Subcutaneous preadipocyte (primary cell): ENCODE results near the gene MYO1F. TPM values are rescaled to one million over a fixed set of nuclear protein-coding genes. Genes with fewer than 3 reads are reported as not detected.

Experiments
- total RNA-seq: library from RNA; depleted of rRNA; stranded (reverse); fragments of >200 nt; gene quantifications from 2 replicates; pipeline ENCODE4 v1.2.3, GENCODE V29; 2012

MYO1F gene
- 0.20 and 0.73 TPM in 2 replicates for total RNA-seq

GRCh38 chr19:8577247-8577646 is at the start of gene MYO1F:
MYO1F (minus strand) TSS chr19:8577442; CDS start chr19:8577309, 133 bp downstream.

GRCh38 chr19:8610041-8610935 is 33.0 kb upstream of the MYO1F start, which contains the start of gene ADAMTS10:
ADAMTS10 (minus strand) TSS chr19:8610715; CDS start chr19:8605710, 5,005 bp downstream.

GRCh38 chr19:8513687-8514504 is 63.3 kb downstream of the MYO1F start, which contains the start of gene ZNF414:
ZNF414 (minus strand) TSS chr19:8514167; CDS start chr19:8514046, 121 bp downstream.

Other genes with a start within 250 kb of the MYO1F start
- under 0.01 and 0.20 TPM in 2 replicates for gene KANK3, start 234.2 kb downstream of the MYO1F start, total RNA-seq
- 20.5 and 21.7 TPM in 2 replicates for gene ANGPTL4, start 213.3 kb downstream of the MYO1F start, total RNA-seq
- 31.3 and 32.3 TPM in 2 replicates for gene RAB11B, start 187.1 kb downstream of the MYO1F start, total RNA-seq
- 35.4 and 36.4 TPM in 2 replicates for gene MARCHF2, start 164.1 kb downstream of the MYO1F start, total RNA-seq
- gene HNRNPM, start 132.5 kb downstream of the MYO1F start, total RNA-seq = 36.4 and 56.5 TPM in 2 replicates
- not detected in 2 replicates for gene PRAM1, start 74.8 kb downstream of the MYO1F start, total RNA-seq
- 2.9 and 3.5 TPM in 2 replicates for gene ZNF414, start 63.3 kb downstream of the MYO1F start, total RNA-seq
- 1.2 and 4.0 TPM in 2 replicates for gene ADAMTS10, start 33.3 kb upstream of the MYO1F start, total RNA-seq
- gene NFILZ, start 53.2 kb upstream of the MYO1F start, total RNA-seq = not detected in 2 replicates
- not detected in 2 replicates for gene ACTL9, start 121.4 kb upstream of the MYO1F start, total RNA-seq
- gene OR2Z1, start 144.2 kb upstream of the MYO1F start, total RNA-seq = not detected in 2 replicates